NCI-H2029 (cell line): ENCODE results near the gene STARD13.
A peak's percentile ranks its signal among the peaks of the same experiment; 100 is the strongest.
"Not testable (repeated sequence)": the region's sequence is repeated elsewhere in the genome, so short reads cannot be mapped to it uniquely, and the experiment has no call there.

Source experiments
- DNase-seq: peaks from one replicate; lab custom pipeline; 2025; lab: John Stamatoyannopoulos, UW

STARD13 gene

GRCh38 chr13:33175991-33176390 lies 109.6 kb downstream of the STARD13 start:
- DNase-seq = no peak

- DNase-seq = no peak
These were observed 110.6 kb downstream of the STARD13 start for GRCh38 chr13:33174931-33175330.

- no peak for DNase-seq
These were observed 111.1 kb downstream of the STARD13 start for GRCh38 chr13:33174491-33174890.

- no peak for DNase-seq
These were observed 112.6 kb downstream of the STARD13 start for GRCh38 chr13:33172911-33173310.

- no peak for DNase-seq
These were observed 113.2 kb downstream of the STARD13 start for GRCh38 chr13:33172400-33172799.

GRCh38 chr13:33169273-33169980 lies 116.1 kb downstream of the STARD13 start:
- no peak for DNase-seq

- no peak for DNase-seq
These were observed 117.1 kb downstream of the STARD13 start for GRCh38 chr13:33168321-33168960.

GRCh38 chr13:33167491-33167890 lies 118.1 kb downstream of the STARD13 start:
- DNase-seq = no peak

- DNase-seq = no peak
These were observed 119.8 kb downstream of the STARD13 start for GRCh38 chr13:33165787-33166186.

- no peak for DNase-seq
These were observed 121.2 kb downstream of the STARD13 start for GRCh38 chr13:33164331-33164730.

- not testable (repeated sequence) for DNase-seq
These were observed 122.8 kb downstream of the STARD13 start for GRCh38 chr13:33162725-33163124.

- no peak for DNase-seq
These were observed 126.7 kb downstream of the STARD13 start for GRCh38 chr13:33158816-33159215.

- DNase-seq = no peak
These were observed 127.3 kb downstream of the STARD13 start for GRCh38 chr13:33158271-33158670.

GRCh38 chr13:33154911-33155310 lies 130.6 kb downstream of the STARD13 start:
- no peak for DNase-seq

- no peak for DNase-seq
These were observed 131.8 kb downstream of the STARD13 start for GRCh38 chr13:33153421-33154404.

- no peak for DNase-seq
These were observed 133.2 kb downstream of the STARD13 start for GRCh38 chr13:33152389-33152788.

- no peak for DNase-seq
These were observed 134.9 kb downstream of the STARD13 start for GRCh38 chr13:33150662-33151061.

- peak; percentile 9 for DNase-seq
These were observed 135.4 kb downstream of the STARD13 start for GRCh38 chr13:33150126-33150525.

- no peak for DNase-seq
These were observed 137.7 kb downstream of the STARD13 start for GRCh38 chr13:33147832-33148231.

- no peak for DNase-seq
These were observed 138.5 kb downstream of the STARD13 start for GRCh38 chr13:33146843-33147611.

- DNase-seq = no peak
These were observed 139.9 kb downstream of the STARD13 start for GRCh38 chr13:33145667-33146066.

GRCh38 chr13:33144358-33144784 lies 141.2 kb downstream of the STARD13 start:
- DNase-seq = no peak
